ENCODE measurements around the gene ZNF185.
A peak's percentile ranks its signal among the peaks of the same experiment; 100 is the strongest.

Gene ZNF185

GRCh38 chrX:152897222-152898131, at the start of gene ZNF185:
Gene ZNF185 (plus strand): TSS chrX:152898067. CDS start chrX:152914490, 16,423 bp downstream.
- no peak for FAIRE-seq
- DNase-seq (ENCODE audit: low spot score), result peak; percentile 22

DNA sequence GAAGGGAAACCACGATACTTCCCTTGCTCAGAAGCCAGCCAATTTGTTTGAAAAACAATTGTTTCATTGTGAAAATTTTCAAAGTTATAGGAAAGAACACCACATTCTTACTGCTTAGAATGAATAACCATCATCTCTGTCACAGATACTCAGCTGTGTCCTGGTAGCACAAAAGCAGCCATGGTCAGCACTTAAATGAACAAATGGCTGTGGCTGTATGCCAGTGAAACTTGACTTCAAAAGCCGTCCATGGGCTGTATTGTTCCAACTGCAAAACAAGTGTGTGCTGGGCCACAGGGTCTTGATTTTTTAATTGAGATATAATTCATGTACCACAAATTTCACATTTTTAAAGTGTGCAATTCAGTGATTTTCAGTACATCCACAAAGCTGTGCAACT, 47.4 kb upstream of the ZNF185 start:
- no peak for FAIRE-seq

GRCh38 chrX:152853986-152854385, 43.9 kb upstream of the ZNF185 start:
- DNase-seq (ENCODE audit: low spot score) (no peak), FAIRE-seq (no peak)

More for the DNA sequence above, 47.4 kb upstream of the ZNF185 start:
- no peak for DNase-seq (ENCODE audit: low spot score)

GRCh38 chrX:152861116-152861515, 36.8 kb upstream of the ZNF185 start:
- DNase-seq (ENCODE audit: low spot score) (peak; percentile 17), FAIRE-seq (peak; percentile 69)

DNA sequence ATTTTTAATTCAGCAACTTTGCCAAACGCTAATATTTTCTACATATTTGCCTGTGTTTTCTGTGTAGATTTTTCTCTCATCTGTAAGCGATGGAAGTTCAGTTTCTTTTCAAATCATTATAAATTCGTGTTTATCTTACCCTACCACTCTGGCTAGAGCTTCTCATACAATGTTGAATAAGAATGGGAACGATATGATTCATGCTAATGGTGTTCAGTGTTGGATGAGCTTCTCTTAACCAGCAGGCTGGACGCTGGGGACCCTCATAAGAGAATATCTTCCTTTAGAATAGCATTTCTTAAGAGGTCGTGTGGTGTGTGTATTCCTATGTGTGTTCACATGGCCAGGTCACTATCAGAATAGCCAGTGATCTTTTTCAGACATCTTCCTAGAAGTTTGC, 36.0 kb upstream of the ZNF185 start:
- no peak for DNase-seq (ENCODE audit: low spot score)
- FAIRE-seq, result no peak

GRCh38 chrX:152865232-152865920, 32.5 kb upstream of the ZNF185 start:
- DNase-seq (ENCODE audit: low spot score) (no peak), FAIRE-seq (no peak)

DNA sequence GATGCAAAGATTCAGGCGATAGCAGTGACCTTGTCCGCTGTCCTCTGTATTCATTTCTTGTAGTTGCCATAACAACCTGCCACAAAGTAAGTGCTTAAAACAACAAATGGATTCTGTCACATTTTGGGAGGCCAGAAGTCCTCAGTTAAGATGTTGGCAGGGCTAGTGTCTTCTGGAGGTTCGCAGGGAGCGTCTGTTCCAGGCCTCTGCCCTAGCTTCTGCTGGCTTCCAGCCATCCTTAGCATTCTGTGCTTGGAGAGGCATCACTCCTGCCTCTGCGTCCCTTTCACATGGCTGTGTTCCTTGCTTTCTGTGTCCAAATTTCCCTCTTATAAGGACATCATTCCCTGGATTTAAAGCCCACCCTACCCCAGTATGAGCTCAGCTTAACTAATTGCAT, 31.5 kb upstream of the ZNF185 start:
- FAIRE-seq (no peak), DNase-seq (ENCODE audit: low spot score) (no peak)

DNA sequence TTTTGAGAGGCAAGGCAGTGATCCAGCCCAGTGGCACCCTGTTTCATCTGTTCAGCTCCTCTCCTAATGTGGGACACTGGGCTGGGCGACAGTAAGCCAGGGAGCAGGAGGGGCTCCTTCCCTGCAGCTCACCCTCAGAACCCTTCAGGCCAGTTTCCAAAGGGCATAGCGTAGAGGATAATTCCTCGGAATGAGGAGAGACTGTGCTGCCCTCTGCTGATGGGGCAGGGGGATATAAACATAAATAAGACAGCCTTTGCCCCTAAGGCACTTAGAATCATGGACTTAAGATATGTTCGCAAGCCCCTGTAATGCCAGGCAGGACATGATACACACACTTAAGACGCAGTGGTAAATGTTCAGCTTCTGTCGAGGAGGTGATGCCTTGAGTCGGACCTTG, 27.9 kb upstream of the ZNF185 start:
- DNase-seq (ENCODE audit: low spot score) (no peak), FAIRE-seq (no peak)

- FAIRE-seq (no peak), DNase-seq (ENCODE audit: low spot score) (no peak)
These were observed 26.6 kb upstream of the ZNF185 start for GRCh38 chrX:152871260-152871659.

- DNase-seq (ENCODE audit: low spot score) (no peak), FAIRE-seq (no peak)
These were observed 25.3 kb upstream of the ZNF185 start for GRCh38 chrX:152872522-152872921.

GRCh38 chrX:152873361-152873760, 24.5 kb upstream of the ZNF185 start:
- no peak for DNase-seq (ENCODE audit: low spot score)
- no peak for FAIRE-seq

GRCh38 chrX:152876931-152877840, 20.7 kb upstream of the ZNF185 start:
- FAIRE-seq, result no peak
- no peak for DNase-seq (ENCODE audit: low spot score)

GRCh38 chrX:152878976-152879755, 18.7 kb upstream of the ZNF185 start:
- no peak for FAIRE-seq

GRCh38 chrX:152881289-152881688, 16.6 kb upstream of the ZNF185 start:
- no peak for FAIRE-seq

More at GRCh38 chrX:152878976-152879755, 18.7 kb upstream of the ZNF185 start:
- peak; percentile 23 for DNase-seq (ENCODE audit: low spot score)

DNA sequence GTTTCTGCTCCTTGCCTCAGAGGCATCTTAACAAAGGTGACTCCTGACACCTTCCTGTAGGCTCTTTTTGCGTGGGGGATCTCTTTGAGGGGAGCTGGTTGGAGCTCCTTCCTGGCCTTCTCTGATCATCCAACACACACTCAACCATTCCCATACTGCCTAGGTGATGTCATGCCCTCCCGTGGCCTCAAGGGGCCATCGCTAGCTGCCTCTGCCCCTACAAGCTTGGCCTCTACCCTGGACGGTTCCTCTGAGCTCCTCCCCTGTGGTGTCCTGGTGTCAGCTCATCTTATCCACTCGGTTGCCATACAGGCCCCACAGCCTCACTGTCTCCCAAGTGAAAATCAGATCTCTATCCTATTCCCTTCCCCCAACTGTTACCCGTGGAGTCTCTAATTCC, 13.7 kb upstream of the ZNF185 start:
- no peak for DNase-seq (ENCODE audit: low spot score)
- no peak for FAIRE-seq

More at GRCh38 chrX:152881289-152881688, 16.6 kb upstream of the ZNF185 start:
- no peak for DNase-seq (ENCODE audit: low spot score)

GRCh38 chrX:152886716-152887115, 11.2 kb upstream of the ZNF185 start:
- FAIRE-seq (no peak), DNase-seq (ENCODE audit: low spot score) (no peak)

GRCh38 chrX:152892499-152892898, 5.4 kb upstream of the ZNF185 start:
- FAIRE-seq (no peak), DNase-seq (ENCODE audit: low spot score) (no peak)

DNA sequence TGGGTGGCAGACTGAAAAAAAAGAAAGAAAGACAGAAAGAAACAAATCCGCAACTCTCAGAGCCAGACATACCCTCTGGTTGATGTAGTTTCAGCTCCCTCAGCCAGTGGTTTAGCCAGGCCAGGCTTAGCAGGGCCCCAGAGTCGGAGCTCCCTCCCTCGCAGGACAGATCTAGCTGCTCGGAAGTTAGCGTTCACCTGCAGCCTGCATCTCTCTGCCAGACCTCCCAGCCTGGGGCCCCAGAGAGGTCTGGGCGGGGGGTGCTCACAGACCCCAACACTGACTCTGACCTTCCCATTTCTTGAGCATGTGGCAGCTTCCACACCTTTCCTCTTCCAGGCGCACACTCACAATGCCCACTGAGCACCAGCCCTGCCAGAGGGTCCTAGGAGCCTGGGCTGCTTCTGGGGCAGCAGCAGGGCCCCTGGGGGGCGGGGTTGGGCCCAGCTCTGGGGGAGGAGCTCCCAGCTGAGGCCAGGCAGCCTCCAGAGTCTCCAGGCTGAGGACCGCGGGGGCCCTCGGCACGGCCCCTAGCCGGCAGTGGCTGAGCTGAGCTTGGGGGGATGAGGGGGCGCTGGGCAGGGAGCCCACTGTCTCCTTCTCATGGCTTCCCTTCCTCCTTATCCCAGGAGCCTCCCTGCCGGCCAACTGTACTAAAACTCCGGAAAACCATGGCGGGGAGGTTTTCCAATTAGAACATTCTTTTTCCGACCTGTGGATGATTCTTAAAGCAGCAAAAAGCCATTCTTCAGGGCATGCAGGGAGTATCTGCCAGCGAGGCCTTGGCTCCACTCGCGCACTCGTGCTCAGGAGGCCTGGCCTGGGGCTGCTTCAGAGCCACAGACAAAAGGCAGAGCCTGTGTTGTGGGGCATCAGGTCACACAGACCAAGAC, 4.6 kb upstream of the ZNF185 start:
- FAIRE-seq (no peak), DNase-seq (ENCODE audit: low spot score) (no peak)

DNA sequence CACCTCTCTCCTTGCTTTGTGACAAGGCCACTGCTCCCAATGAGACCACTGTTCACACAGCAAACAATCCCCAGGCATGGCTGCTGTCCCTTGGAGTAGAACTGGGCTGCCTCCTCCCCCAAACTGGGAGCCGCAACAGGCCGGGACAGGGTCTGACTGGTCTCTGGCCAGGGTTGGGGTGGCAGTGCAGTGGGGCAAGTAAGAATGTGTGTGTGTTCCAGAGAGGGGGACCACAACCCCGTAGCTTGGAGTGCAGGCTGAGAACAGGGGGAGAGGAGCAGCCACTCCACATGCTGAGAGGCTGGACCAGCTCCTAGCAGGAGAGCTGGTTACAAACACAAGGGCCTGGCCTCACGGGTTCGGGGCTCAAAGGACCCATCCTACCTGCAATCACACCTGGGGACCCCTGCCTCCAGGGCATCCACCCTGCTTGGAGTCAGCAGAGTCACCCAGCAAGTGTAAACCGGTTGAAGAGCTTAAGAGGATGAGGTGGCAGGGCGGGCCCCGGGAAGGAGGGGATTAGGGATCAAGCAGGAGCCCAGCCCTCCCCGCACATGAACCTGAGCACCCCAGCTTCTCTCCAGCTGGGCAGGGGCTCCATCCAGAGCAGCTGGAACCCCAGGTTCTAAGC, 3.8 kb upstream of the ZNF185 start:
- FAIRE-seq (no peak), DNase-seq (ENCODE audit: low spot score) (no peak)
